ENCODE results near the gene KRT17. TPM values are rescaled to one million over a fixed set of nuclear protein-coding genes. Genes with fewer than 3 reads are reported as not detected.
"Not testable (repeated sequence)": the region's sequence is repeated elsewhere in the genome, so short reads cannot be mapped to it uniquely, and the experiment has no call there.

KRT17 gene
- total RNA-seq, 1 donor from 2014 or later: 238 TPM

DNA sequence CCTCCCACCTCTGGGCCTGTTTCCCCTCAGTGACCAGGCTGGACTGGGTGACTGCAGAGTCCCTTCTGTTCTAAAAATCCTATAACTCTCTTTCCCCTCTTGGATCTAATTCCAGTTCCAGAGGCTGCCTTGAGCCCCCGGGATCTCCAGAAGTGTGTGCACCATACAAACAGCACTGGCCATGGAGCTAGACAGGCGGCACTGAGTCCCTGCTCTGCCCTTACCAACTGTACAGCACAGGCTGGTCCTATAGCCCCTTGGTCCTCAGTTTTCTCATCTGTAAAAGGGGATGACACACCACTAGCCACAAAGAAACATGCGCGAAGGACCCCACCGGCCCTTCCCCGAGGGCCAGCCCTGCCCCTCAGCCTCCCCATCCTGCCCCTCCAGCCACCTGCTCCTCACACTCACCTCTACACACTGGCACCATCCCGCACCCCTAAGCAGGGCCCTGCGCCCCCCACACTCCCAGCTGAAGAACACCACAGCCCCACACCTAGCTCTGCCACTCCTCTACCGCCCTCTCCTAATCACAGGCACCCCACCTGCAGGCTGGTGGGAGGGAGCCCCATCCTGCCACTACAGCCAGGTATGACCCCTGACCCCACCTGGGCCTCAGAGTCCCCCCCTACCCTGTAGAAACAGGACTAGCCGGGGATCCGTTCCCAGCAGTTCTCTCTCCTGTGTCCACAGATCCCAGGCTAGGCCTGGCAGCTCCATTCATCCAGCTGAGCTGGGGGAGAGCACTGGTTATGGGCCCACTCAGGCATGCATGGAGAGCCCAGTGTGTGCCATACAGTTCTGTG, 10.9 kb downstream of the KRT17 start:
- DNase-seq (ENCODE audit: low spot score in 2 of 2, unreplicated experiment in 2 of 2): no peak
- H3K27ac Mint-ChIP-seq: no peak overlapping the region
- TF ChIP-seq, protein P1, sequence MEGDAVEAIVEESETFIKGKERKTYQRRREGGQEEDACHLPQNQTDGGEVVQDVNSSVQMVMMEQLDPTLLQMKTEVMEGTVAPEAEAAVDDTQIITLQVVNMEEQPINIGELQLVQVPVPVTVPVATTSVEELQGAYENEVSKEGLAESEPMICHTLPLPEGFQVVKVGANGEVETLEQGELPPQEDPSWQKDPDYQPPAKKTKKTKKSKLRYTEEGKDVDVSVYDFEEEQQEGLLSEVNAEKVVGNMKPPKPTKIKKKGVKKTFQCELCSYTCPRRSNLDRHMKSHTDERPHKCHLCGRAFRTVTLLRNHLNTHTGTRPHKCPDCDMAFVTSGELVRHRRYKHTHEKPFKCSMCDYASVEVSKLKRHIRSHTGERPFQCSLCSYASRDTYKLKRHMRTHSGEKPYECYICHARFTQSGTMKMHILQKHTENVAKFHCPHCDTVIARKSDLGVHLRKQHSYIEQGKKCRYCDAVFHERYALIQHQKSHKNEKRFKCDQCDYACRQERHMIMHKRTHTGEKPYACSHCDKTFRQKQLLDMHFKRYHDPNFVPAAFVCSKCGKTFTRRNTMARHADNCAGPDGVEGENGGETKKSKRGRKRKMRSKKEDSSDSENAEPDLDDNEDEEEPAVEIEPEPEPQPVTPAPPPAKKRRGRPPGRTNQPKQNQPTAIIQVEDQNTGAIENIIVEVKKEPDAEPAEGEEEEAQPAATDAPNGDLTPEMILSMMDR (IDR thresholded peaks at IDR 0.05; ENCODE audit: unreplicated experiment): no peak

DNA sequence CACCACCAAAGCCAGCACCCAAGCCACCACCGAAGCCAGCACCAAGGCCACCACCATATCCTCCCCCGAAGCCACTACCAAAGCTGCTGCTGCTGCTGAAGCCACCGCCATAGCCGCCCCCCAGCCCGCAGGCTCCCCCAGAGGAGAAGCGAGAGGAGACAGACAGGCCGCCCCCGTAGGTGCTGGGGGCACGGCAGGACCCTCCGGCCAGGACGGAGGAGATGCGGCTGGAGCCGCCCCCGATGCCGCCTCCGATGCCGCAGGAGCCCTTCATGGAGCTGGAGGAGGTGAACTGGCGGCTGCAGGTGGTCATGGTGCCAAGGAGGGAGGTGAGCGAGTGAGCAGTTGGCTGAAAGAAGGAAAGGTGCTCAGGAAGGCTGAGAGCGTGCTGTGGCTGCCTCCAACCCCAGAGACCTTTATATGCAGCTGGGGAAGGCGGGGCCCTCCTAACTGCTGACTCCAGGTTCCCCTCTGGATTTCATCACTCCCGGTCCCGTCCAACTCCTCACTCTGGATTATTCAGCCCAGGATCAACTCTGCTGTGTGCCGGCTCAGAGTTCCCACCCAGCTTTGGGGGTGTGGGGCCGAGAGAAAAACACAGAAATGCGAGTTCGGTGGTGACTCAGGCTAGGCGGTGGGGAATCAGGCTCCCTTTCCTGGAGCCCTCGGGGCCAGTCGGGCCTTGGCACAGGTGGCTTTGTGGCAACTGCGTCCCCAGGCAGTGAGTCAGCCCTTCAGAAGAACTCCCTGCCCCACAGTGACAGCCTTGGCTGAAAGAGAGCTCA, 11.8 kb downstream of the KRT17 start, which contains the start of gene KRT16:
TSS of gene KRT16 (minus strand) at position 392 of the 785 bp plus-strand sequence. CDS start at position 313, 79 bp downstream.
- H3K4me1 Mint-ChIP-seq; H3K36me3 Mint-ChIP-seq; DNase-seq (ENCODE audit: low spot score in 2 of 2, unreplicated experiment in 2 of 2); H3K9me3 Mint-ChIP-seq; H3K4me3 Mint-ChIP-seq; H3K27ac Mint-ChIP-seq; H3K27me3 Mint-ChIP-seq (ENCODE audit: low read depth): not testable (repeated sequence)

More for the DNA sequence above, 10.9 kb downstream of the KRT17 start:
- H3K4me1 Mint-ChIP-seq: peaks cover 19% of the 10 kb centered on the region
- no peaks in the 10 kb centered on the region for H3K9me3 Mint-ChIP-seq
- no peak overlapping the region for H3K4me3 Mint-ChIP-seq
- H3K36me3 Mint-ChIP-seq: no peaks in the 10 kb centered on the region
- peaks cover 5% of the 10 kb centered on the region for H3K27me3 Mint-ChIP-seq (ENCODE audit: low read depth)

DNA sequence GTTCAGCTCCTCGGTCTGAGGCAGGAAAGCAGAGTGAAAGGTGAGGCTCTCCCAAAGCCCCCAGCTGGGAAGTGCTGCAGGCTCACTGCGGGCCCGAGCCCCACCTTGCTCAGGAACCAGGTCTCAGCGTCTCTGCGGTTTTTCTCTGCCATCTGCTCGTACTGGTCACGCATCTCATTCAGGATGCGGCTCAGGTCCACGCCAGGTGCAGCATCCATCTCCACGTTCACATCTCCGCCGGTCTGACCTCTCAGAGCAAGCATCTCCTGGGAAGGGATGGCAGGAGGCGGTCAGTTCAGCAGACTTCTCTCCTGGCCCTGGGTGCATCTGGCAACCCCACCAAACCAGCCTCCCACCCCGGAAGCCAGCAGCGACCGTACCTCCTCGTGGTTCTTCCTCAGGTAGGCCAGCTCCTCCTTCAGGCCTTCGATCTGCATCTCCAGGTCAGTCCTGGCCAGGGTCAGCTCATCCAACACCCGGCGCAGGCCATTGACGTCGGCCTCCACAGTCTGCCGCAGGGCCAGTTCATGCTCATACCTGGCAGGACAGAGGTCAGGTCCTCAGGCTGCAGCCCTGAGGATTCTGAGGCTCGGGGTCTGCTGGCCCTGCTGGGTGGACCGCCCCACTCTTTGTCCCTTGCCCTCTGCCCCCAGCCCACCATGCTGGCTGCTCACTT, 13.3 kb downstream of the KRT17 start:
- Mint-ChIP-seq H3K27me3 (ENCODE audit: low read depth) (peaks cover 5% of the 10 kb centered on the region), H3K4me1 (peaks cover 5% of the 10 kb centered on the region), H3K27ac (no peak overlapping the region), H3K36me3 (peaks cover 7% of the 10 kb centered on the region), H3K9me3 (peaks cover 14% of the 10 kb centered on the region), H3K4me3 (no peak overlapping the region)
- no peak for DNase-seq (ENCODE audit: low spot score in 2 of 2, unreplicated experiment in 2 of 2)
- TF ChIP-seq, protein P1 (IDR thresholded peaks at IDR 0.05; ENCODE audit: unreplicated experiment): no peak

DNA sequence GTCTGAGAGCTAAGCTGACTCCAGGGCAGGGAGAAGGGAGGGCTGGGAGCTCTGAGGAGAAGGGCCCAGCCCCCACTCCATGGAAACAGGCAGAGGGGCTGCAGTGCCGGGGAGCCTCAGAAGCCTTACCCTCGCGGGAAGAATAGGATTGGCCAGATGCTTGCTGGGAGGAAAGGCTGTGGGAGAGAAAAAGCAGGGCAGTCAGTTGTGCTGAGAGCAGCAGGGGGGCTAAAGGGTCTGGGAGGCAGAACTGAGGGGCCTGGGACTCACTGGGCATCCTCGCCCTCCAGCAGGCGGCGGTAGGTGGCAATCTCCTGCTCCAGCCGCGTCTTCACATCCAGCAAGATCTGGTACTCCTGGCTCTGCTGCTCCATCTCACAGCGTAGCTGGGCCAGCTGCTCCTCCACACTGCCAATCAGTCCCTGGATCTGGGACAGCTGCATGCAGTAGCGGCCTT, 14.3 kb downstream of the KRT17 start:
- H3K27me3 Mint-ChIP-seq (ENCODE audit: low read depth); H3K4me3 Mint-ChIP-seq; H3K27ac Mint-ChIP-seq; H3K36me3 Mint-ChIP-seq; H3K4me1 Mint-ChIP-seq; DNase-seq (ENCODE audit: low spot score in 2 of 2, unreplicated experiment in 2 of 2): not testable (repeated sequence)
- peaks cover 19% of the 10 kb centered on the region for H3K9me3 Mint-ChIP-seq

DNA sequence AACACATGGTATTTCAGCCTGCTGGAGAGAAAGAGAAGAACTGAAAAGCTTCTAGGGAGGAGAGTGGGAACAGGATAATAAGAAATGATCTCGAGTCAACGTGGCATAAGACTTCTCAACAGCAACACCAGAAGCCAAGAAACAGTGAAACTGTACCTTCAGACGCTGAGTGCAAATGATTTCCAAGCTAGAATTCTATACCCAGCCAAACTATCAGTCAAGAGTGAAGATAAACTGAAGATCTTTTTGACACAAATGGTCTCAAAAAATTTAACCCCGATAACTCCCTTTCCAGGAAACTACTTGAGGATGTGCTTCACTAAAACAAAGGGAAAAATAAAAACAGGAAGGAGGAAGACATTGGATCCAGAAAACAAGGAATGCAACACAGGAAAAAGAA, 17.4 kb downstream of the KRT17 start:
- H3K27ac Mint-ChIP-seq, H3K4me3 Mint-ChIP-seq: not testable (repeated sequence)

DNA sequence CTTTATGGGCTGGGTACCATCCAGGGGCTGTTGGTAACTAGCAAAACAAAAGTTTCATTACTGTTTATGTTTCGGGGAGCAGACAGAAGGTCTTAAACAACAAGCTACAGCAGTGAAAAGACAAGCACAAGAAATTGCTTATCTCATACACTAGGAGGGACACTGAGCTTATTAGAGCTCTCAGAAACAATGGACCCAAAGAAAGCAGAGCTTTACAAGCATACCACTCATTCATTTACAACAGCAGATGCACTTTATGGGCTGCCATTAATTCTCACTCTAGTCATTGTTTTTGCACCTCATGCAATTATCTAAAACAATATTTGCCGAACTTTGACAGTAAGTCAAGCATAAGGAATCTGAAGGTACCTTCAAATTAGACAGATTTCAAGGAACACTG, 21.9 kb downstream of the KRT17 start:
- Mint-ChIP-seq H3K27me3 (ENCODE audit: low read depth) (no peaks in the 10 kb centered on the region), H3K4me1 (peaks cover 20% of the 10 kb centered on the region), H3K9me3 (peaks cover 16% of the 10 kb centered on the region), H3K36me3 (peaks cover 5% of the 10 kb centered on the region), H3K27ac (no peak overlapping the region), H3K4me3 (no peak overlapping the region)
- DNase-seq (ENCODE audit: low spot score in 2 of 2, unreplicated experiment in 2 of 2): no peak
- TF ChIP-seq, protein P1 (IDR thresholded peaks at IDR 0.05; ENCODE audit: unreplicated experiment): no peak

More for the DNA sequence above, 17.4 kb downstream of the KRT17 start:
- Mint-ChIP-seq H3K4me1 (peaks cover 11% of the 10 kb centered on the region), H3K9me3 (peaks cover 19% of the 10 kb centered on the region)
- not testable (repeated sequence) for DNase-seq (ENCODE audit: low spot score in 2 of 2, unreplicated experiment in 2 of 2); H3K27me3 Mint-ChIP-seq (ENCODE audit: low read depth); H3K36me3 Mint-ChIP-seq

Data from mesothelial cell of epicardium (in vitro differentiated cells).